Thymus (tissue), 11 donors: ENCODE data around the gene C16orf90. TPM values are rescaled to one million over a fixed set of nuclear protein-coding genes. Genes with fewer than 3 reads are reported as not detected.

Source experiments
- DNase-seq, 9 donors: peaks; one replicate each; pipeline ENCODE4 v3.0.0-alpha.2; 2013; ENCODE audit warnings: low spot score in 9 of 9, low read depth in 6 of 9, missing footprints in 1 of 9
- H3K27ac ChIP-seq, 2 donors: one replicate each; pipeline ENCODE4 v1.5.1; 2013; ENCODE audit warnings: control low read depth in 1 of 2, low read depth in 1 of 2, low read length in 1 of 2, mild to moderate bottlenecking in 1 of 2, moderate library complexity in 1 of 2
- H3K27me3 ChIP-seq, 2 donors: one replicate each; pipeline ENCODE4 v1.5.1; 2013; ENCODE audit warnings: low read length in 1 of 2; ENCODE audit not compliant: control insufficient read depth in 2 of 2, insufficient read depth in 1 of 2
- H3K36me3 ChIP-seq, 2 donors: one replicate each; pipeline ENCODE4 v1.5.1; 2013; ENCODE audit warnings: low read length in 1 of 2, mild to moderate bottlenecking in 1 of 2, moderate library complexity in 1 of 2; ENCODE audit not compliant: control insufficient read depth in 2 of 2, insufficient read depth in 2 of 2
- H3K4me1 ChIP-seq, 2 donors: one replicate each; pipeline ENCODE4 v1.5.1; 2013; ENCODE audit warnings: low read length in 2 of 2; ENCODE audit not compliant: control insufficient read depth in 2 of 2, insufficient read depth in 2 of 2
- H3K4me3 ChIP-seq, 2 donors: one replicate each; pipeline ENCODE4 v1.5.1; 2013; ENCODE audit warnings: low read length in 2 of 2, control low read depth in 1 of 2, mild to moderate bottlenecking in 1 of 2
- H3K9me3 ChIP-seq, 2 donors: one replicate each; pipeline ENCODE4 v1.5.1; 2013; ENCODE audit warnings: low read length in 1 of 2, mild to moderate bottlenecking in 1 of 2; ENCODE audit not compliant: control insufficient read depth in 2 of 2, insufficient read depth in 1 of 2
- WGBS: extraction: QIAGEN DNeasy Blood & Tissue Kit; methylation state at CpG from one replicate; pipeline ENCODE4 v1.1.7; 2013; 5-methylcytosine and 5-hydroxymethylcytosine counted together
- polyA plus RNA-seq: library from polyadenylated mRNA; stranded (reverse); fragments of 200-250 nt; gene quantifications from one replicate; pipeline ENCODE4 v1.2.3, GENCODE V29; 2013
- total RNA-seq: library from RNA; stranded (reverse); fragments of 120-200 nt; gene quantifications from one replicate; pipeline ENCODE4 v1.2.4, GENCODE V29; 2013
- donor health status: healthy.

C16orf90 gene
- total and polyA plus RNA-seq, 2 donors, result not detected

GRCh38 chr16:3488801-3489200 is 6.5 kb downstream of the C16orf90 start:
- no peak overlapping the region for H3K27ac ChIP-seq
- no peak for DNase-seq
- H3K4me3 ChIP-seq, result no peak overlapping the region
- no peaks in the 10 kb centered on the region for H3K4me1 ChIP-seq
- peaks cover 29 to 43% of the 10 kb centered on the region in 2 donors for H3K36me3 ChIP-seq
- WGBS, result 86% methylated on average over 9 of the region's 13 CpGs
- no peaks in the 10 kb centered on the region for H3K27me3 ChIP-seq
- H3K9me3 ChIP-seq, result no peaks in the 10 kb centered on the region

DNA sequence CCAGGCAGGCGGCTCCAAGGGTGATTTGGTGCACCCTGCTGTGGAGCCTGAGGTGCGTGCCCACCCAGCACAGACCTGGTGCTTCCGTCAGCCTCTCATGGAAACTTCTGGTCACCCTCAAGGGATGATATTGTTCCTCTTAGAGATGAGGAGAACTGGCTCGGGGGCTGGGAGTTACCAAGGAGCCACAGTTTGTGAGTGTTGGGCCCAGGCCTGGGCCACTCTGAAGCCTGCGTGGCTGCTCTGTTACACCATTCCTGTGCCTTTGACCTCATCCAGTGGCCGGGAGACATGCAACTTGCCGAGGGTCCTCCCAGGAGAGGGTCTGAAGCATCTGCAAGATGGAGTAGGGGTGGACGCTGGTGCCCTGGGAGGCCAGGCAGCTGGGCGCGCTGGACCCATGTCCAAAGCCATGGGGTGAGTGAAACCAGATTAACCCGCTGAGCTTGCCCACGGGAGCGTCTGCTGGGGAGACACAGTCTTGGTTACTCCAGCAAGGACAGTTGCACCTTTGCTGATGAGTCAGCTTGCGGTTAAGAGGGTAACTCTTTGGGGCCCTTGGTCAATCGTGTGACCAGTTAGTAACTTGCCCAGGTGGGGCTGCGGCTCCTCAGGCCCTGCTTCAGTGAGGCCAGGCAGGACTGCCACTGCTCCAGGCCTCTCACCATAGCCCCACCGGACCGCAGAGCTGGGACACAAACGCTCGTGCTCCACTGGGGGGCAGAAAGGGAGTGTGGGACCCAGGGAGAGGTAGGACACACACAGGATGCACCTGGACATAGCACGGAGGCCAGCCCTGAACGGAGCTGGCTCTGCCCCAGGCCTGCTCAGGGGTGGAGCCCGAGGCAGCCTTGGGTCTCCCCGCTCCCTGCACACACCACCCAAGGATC is 7.5 kb downstream of the C16orf90 start:
- Histone ChIP-seq H3K27me3 (no peaks in the 10 kb centered on the region), H3K4me3 (no peak overlapping the region), H3K27ac (no peak overlapping the region), H3K36me3 (peaks cover 40 to 53% of the 10 kb centered on the region in 2 donors), H3K4me1 (no peaks in the 10 kb centered on the region), H3K9me3 (no peaks in the 10 kb centered on the region)
- 88% methylated on average over 24 of the region's 24 CpGs for WGBS
- DNase-seq, result no peak

DNA sequence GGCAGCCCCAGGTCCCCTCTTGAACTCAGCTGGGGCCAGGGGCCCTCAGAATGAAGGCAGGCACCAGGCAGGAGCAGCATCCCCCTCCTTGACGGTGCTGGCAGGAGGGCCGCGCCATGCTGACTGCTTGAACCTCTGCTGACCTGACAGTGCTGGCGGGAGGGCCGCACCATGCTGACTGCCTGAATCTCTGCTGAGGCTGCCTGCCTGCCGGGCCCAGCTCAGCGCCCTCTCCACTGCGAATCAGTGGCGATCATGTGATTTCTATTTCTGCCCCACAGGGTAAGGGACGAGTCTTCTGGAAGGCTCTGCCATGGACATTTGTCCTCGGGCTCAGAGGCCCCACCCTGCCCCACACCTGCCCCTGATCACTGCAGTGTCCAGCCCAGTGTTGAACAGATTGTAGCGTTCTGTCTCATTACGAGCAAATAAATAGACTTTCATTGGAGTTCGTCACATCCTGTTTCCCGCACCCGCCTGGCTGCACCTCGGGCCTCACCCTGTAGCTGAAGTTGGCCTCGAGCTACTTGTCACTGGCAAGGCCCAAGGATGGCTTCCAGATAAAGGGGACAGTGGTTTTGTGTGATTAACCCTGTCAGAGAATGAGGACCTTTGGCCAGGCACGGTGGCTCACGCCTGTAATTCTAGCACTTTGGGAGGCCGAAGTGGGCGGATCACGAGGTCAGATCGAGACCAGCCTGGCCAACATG is 8.6 kb downstream of the C16orf90 start:
- Histone ChIP-seq H3K36me3 (peaks cover 51 to 64% of the 10 kb centered on the region in 2 donors), H3K9me3 (no peaks in the 10 kb centered on the region), H3K27ac (no peak overlapping the region), H3K27me3 (no peaks in the 10 kb centered on the region), H3K4me1 (no peaks in the 10 kb centered on the region), H3K4me3 (no peak overlapping the region)
- DNase-seq, result no peak
- WGBS, result 97% methylated on average over 24 of the region's 24 CpGs

- WGBS, result 97% methylated on average over 20 of the region's 20 CpGs
- DNase-seq, result no peak
- Histone ChIP-seq H3K4me1 (no peaks in the 10 kb centered on the region), H3K4me3 (no peak overlapping the region), H3K27ac (no peak overlapping the region), H3K9me3 (no peaks in the 10 kb centered on the region), H3K36me3 (peaks cover 54 to 70% of the 10 kb centered on the region in 2 donors), H3K27me3 (no peaks in the 10 kb centered on the region)
Observed at GRCh38 chr16:3485821-3486505, 9.3 kb downstream of the C16orf90 start.

- H3K9me3 ChIP-seq, result no peaks in the 10 kb centered on the region
- no peaks in the 10 kb centered on the region for H3K4me1 ChIP-seq
- DNase-seq, result no peak
- H3K27me3 ChIP-seq, result no peaks in the 10 kb centered on the region
- no peak overlapping the region for H3K4me3 ChIP-seq
- peaks cover 54 to 70% of the 10 kb centered on the region in 2 donors for H3K36me3 ChIP-seq
- H3K27ac ChIP-seq, result no peak overlapping the region
- 94% methylated on average over 15 of the region's 15 CpGs for WGBS
Observed at GRCh38 chr16:3485097-3485745, 10.1 kb downstream of the C16orf90 start.

DNA sequence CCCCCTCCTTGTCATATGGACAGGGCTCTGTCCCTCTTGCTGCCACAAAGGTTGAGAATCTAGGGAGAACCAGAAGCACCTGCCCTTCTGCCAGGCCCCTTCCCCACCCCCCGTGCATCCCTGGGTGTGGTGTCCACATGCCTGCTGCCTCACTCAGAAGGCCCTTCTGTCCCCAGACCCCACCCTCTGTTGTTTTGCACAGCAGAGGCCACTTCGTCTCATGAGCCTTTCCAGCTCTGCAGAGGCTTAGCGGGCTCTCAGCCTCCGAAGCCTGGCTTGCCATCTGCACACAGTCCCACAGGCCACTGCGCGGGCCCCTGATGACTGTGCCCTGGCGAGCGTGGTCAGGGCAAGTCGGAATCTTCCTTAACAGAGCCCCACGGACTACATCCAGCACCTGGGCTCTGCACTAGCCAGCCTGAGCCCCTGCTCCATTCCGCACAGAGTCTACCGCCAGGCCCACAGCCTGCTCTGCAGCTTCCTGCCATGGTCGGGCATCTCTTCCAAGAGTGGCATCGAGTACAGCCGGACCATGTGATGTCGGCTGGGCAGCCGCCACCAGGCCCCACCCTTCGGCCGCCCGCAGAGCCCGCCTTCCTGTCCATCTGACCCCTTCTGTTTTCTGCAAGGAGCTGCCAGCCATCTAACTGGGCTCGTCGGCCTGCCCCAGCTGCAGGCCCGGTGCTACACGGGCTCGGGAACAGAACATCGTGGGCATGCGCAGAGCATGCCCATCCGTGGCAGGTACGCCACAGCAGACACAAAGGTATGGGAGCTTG is 10.8 kb downstream of the C16orf90 start:
- no peak overlapping the region for H3K27ac ChIP-seq
- no peaks in the 10 kb centered on the region for H3K27me3 ChIP-seq
- peaks cover 56 to 77% of the 10 kb centered on the region in 2 donors for H3K36me3 ChIP-seq
- H3K4me1 ChIP-seq, result no peaks in the 10 kb centered on the region
- no peak overlapping the region for H3K4me3 ChIP-seq
- no peaks in the 10 kb centered on the region for H3K9me3 ChIP-seq
- WGBS, result 96% methylated on average over 30 of the region's 30 CpGs
- no peak for DNase-seq

- H3K27ac ChIP-seq, result no peak overlapping the region
- 96% methylated on average over 18 of the region's 18 CpGs for WGBS
- H3K4me1 ChIP-seq, result no peaks in the 10 kb centered on the region
- no peak overlapping the region for H3K4me3 ChIP-seq
- no peaks in the 10 kb centered on the region for H3K27me3 ChIP-seq
- no peaks in the 10 kb centered on the region for H3K9me3 ChIP-seq
- no peak for DNase-seq
- H3K36me3 ChIP-seq, result peaks cover 63 to 89% of the 10 kb centered on the region in 2 donors
Observed at GRCh38 chr16:3482659-3483241, 12.5 kb downstream of the C16orf90 start.
